Activated naive CD8-positive, alpha-beta T cell treated with anti-CD3 and anti-CD28 coated beads, Interleukin-2, amount 10 ng/mL, durations not matched to agents 7 days and 5 days (primary cell): Measurements from ENCODE around the gene ACSS1. TPM values are rescaled to one million over a fixed set of nuclear protein-coding genes. Genes with fewer than 3 reads are reported as not detected.
A peak's percentile ranks its signal among the peaks of the same experiment; 100 is the strongest.

Experiments
- ATAC-seq: fragments of 150-1000 bp; cut with Tn5 transposase; one replicate; pipeline ENCODE4 v1.10.0; 2021; ENCODE audit warnings: low read depth, moderate library complexity
- POLR2A ChIA-PET: fragments of 350-600 bp; sonication (Branson Sonifier 250); formaldehyde crosslinking; loops from one replicate; lab custom pipeline; 2021; ENCODE audit warnings: antibody characterized with exemption; lab: Charles Lee
- DNase-seq: peaks from one replicate; pipeline ENCODE4 v3.0.0; 2021
- H3K27ac Mint-ChIP-seq: one replicate; pipeline ENCODE4 v1.8.0; 2022; ENCODE audit warnings: mild to moderate bottlenecking, mixed read lengths
- H3K27me3 Mint-ChIP-seq: one replicate; pipeline ENCODE4 v1.8.0; 2022; ENCODE audit warnings: mild to moderate bottlenecking, moderate library complexity, mixed read lengths
- H3K36me3 Mint-ChIP-seq: one replicate; pipeline ENCODE4 v1.8.0; 2021; ENCODE audit warnings: mild to moderate bottlenecking, mixed read lengths
- H3K4me1 Mint-ChIP-seq: one replicate; pipeline ENCODE4 v1.8.0; 2021; ENCODE audit warnings: mixed read lengths
- H3K4me3 Mint-ChIP-seq: one replicate; pipeline ENCODE4 v1.8.0; 2022; ENCODE audit warnings: mild to moderate bottlenecking, moderate library complexity, mixed read lengths
- H3K9me3 Mint-ChIP-seq: one replicate; pipeline ENCODE4 v1.8.0; 2021; ENCODE audit warnings: mixed read lengths
- total RNA-seq, 2 experiments: library from RNA; stranded (reverse); gene quantifications; one replicate each; pipeline ENCODE4 v1.2.3, GENCODE V29; 2021

The ACSS1 gene
- total RNA-seq, result 10 to 100 TPM; 53.3 to 55.8 TPM

GRCh38 chr20:25058051-25058846 is at the start of gene ACSS1:
Gene ACSS1, minus strand, starts transcription at chr20:25058139. Its CDS starts 37 bp downstream, at chr20:25058102.
- H3K4me1 Mint-ChIP-seq, result peaks cover 29% of the 10 kb centered on the region
- DNase-seq, result peak; percentile 86
- H3K4me3 Mint-ChIP-seq, result peak within 1 kb of the TSS; percentile 83
- peaks cover 12% of the 10 kb centered on the region for H3K36me3 Mint-ChIP-seq
- peaks cover 17% of the 10 kb centered on the region for H3K27me3 Mint-ChIP-seq
- no peaks in the 10 kb centered on the region for H3K9me3 Mint-ChIP-seq
- ATAC-seq, result peak; percentile 74
- POLR2A ChIA-PET, result interaction anchor here (0.9 to 3.9 kb wide), 15 partner anchors 14 to 349 kb away, joined by 3 to 61 read pairs (median 7); partner anchors contain the start of genes ABHD12, APMAP, CST7 and ENTPD6
- peak within 1 kb of the TSS; percentile 85 for H3K27ac Mint-ChIP-seq

GRCh38 chr20:25103526-25103925 is 45.6 kb upstream of the ACSS1 start:
- Mint-ChIP-seq H3K27me3 (peaks cover 18% of the 10 kb centered on the region), H3K9me3 (peaks cover 1% of the 10 kb centered on the region), H3K36me3 (no peaks in the 10 kb centered on the region), H3K4me3 (no peak overlapping the region), H3K27ac (no peak overlapping the region), H3K4me1 (peaks cover 5% of the 10 kb centered on the region)
- POLR2A ChIA-PET, result no interaction called here
- no peak for DNase-seq
- ATAC-seq, result no peak

GRCh38 chr20:25100914-25101313 is 43.0 kb upstream of the ACSS1 start:
- DNase-seq (no peak), ATAC-seq (no peak)
- H3K36me3 Mint-ChIP-seq, result no peaks in the 10 kb centered on the region
- H3K4me3 Mint-ChIP-seq, result no peak overlapping the region
- no peaks in the 10 kb centered on the region for H3K9me3 Mint-ChIP-seq
- POLR2A ChIA-PET, result no interaction called here
- peaks cover 6% of the 10 kb centered on the region for H3K4me1 Mint-ChIP-seq
- no peak overlapping the region for H3K27ac Mint-ChIP-seq
- peaks cover 9% of the 10 kb centered on the region for H3K27me3 Mint-ChIP-seq

- ATAC-seq, result no peak
- POLR2A ChIA-PET, result no interaction called here
- no peak overlapping the region for H3K27ac Mint-ChIP-seq
- H3K4me3 Mint-ChIP-seq, result no peak overlapping the region
- peaks cover 8% of the 10 kb centered on the region for H3K27me3 Mint-ChIP-seq
- peaks cover 6% of the 10 kb centered on the region for H3K4me1 Mint-ChIP-seq
- H3K9me3 Mint-ChIP-seq, result no peaks in the 10 kb centered on the region
- no peak for DNase-seq
- H3K36me3 Mint-ChIP-seq, result no peaks in the 10 kb centered on the region
Observed at GRCh38 chr20:25099601-25100140, 41.7 kb upstream of the ACSS1 start.

GRCh38 chr20:25097498-25097897 is 39.6 kb upstream of the ACSS1 start:
- ATAC-seq (no peak), DNase-seq (no peak)
- POLR2A ChIA-PET, result no interaction called here
- Mint-ChIP-seq H3K27ac (no peak overlapping the region), H3K4me3 (no peak overlapping the region), H3K36me3 (no peaks in the 10 kb centered on the region), H3K4me1 (peaks cover 6% of the 10 kb centered on the region), H3K9me3 (no peaks in the 10 kb centered on the region), H3K27me3 (peaks cover 10% of the 10 kb centered on the region)

GRCh38 chr20:25090492-25091429 is 32.8 kb upstream of the ACSS1 start:
- DNase-seq, result peak; percentile 64

GRCh38 chr20:25089662-25090061 is 31.7 kb upstream of the ACSS1 start:
- ATAC-seq (no peak), DNase-seq (no peak)
- Mint-ChIP-seq H3K27me3 (peaks cover 27% of the 10 kb centered on the region), H3K4me1 (peaks cover 18% of the 10 kb centered on the region), H3K27ac (no peak overlapping the region), H3K36me3 (no peaks in the 10 kb centered on the region), H3K4me3 (no peak overlapping the region), H3K9me3 (no peaks in the 10 kb centered on the region)
- POLR2A ChIA-PET, result no interaction called here

More at GRCh38 chr20:25090492-25091429, 32.8 kb upstream of the ACSS1 start:
- Mint-ChIP-seq H3K9me3 (no peaks in the 10 kb centered on the region), H3K4me3 (peak overlapping the region; percentile 54), H3K4me1 (peaks cover 18% of the 10 kb centered on the region), H3K36me3 (no peaks in the 10 kb centered on the region), H3K27ac (peak overlapping the region; percentile 17), H3K27me3 (peaks cover 16% of the 10 kb centered on the region)
- ATAC-seq, result peak; percentile 99
- POLR2A ChIA-PET, result interaction anchor here (1.0 kb wide), 1 partner anchor 32 kb away, joined by 4 read pairs; the partner anchor contains the start of gene ACSS1

- POLR2A ChIA-PET, result no interaction called here
- no peak for ATAC-seq
- H3K9me3 Mint-ChIP-seq, result no peaks in the 10 kb centered on the region
- H3K4me3 Mint-ChIP-seq, result no peak overlapping the region
- DNase-seq, result no peak
- H3K4me1 Mint-ChIP-seq, result peaks cover 20% of the 10 kb centered on the region
- H3K36me3 Mint-ChIP-seq, result no peaks in the 10 kb centered on the region
- peaks cover 33% of the 10 kb centered on the region for H3K27me3 Mint-ChIP-seq
- no peak overlapping the region for H3K27ac Mint-ChIP-seq
Observed at GRCh38 chr20:25089096-25089495, 31.2 kb upstream of the ACSS1 start.

- Mint-ChIP-seq H3K9me3 (no peaks in the 10 kb centered on the region), H3K27me3 (peaks cover 38% of the 10 kb centered on the region), H3K4me3 (no peak overlapping the region), H3K27ac (no peak overlapping the region), H3K36me3 (no peaks in the 10 kb centered on the region), H3K4me1 (peaks cover 20% of the 10 kb centered on the region)
- ATAC-seq (no peak), DNase-seq (no peak)
- POLR2A ChIA-PET, result no interaction called here
Observed at GRCh38 chr20:25088267-25088666, 30.3 kb upstream of the ACSS1 start.

GRCh38 chr20:25087186-25087929 is 29.4 kb upstream of the ACSS1 start:
- Mint-ChIP-seq H3K27me3 (peaks cover 46% of the 10 kb centered on the region), H3K4me1 (peaks cover 24% of the 10 kb centered on the region), H3K27ac (no peak overlapping the region), H3K4me3 (no peak overlapping the region), H3K9me3 (no peaks in the 10 kb centered on the region), H3K36me3 (no peaks in the 10 kb centered on the region)
- DNase-seq (no peak), ATAC-seq (no peak)
- POLR2A ChIA-PET, result no interaction called here

- H3K27ac Mint-ChIP-seq, result no peak overlapping the region
- no peaks in the 10 kb centered on the region for H3K36me3 Mint-ChIP-seq
- ATAC-seq (no peak), DNase-seq (no peak)
- peaks cover 20% of the 10 kb centered on the region for H3K4me1 Mint-ChIP-seq
- POLR2A ChIA-PET, result no interaction called here
- H3K4me3 Mint-ChIP-seq, result no peak overlapping the region
- H3K9me3 Mint-ChIP-seq, result no peaks in the 10 kb centered on the region
- peaks cover 52% of the 10 kb centered on the region for H3K27me3 Mint-ChIP-seq
Observed at GRCh38 chr20:25085756-25086495, 28.0 kb upstream of the ACSS1 start.

GRCh38 chr20:25084626-25085187 is 26.8 kb upstream of the ACSS1 start:
- Mint-ChIP-seq H3K4me1 (peaks cover 7% of the 10 kb centered on the region), H3K36me3 (no peaks in the 10 kb centered on the region), H3K4me3 (no peak overlapping the region), H3K27me3 (peaks cover 63% of the 10 kb centered on the region), H3K9me3 (no peaks in the 10 kb centered on the region), H3K27ac (no peak overlapping the region)
- ATAC-seq (no peak), DNase-seq (no peak)
- POLR2A ChIA-PET, result no interaction called here
